HG03565 (cell line): ENCODE measurements around the gene RAB3GAP2.
A peak's percentile ranks its signal among the peaks of the same experiment; 100 is the strongest.
"Not testable (repeated sequence)": the region's sequence is repeated elsewhere in the genome, so short reads cannot be mapped to it uniquely, and the experiment has no call there.

ENCODE experiments used
- ATAC-seq: cut with Tn5 transposase; IDR thresholded peaks from one replicate; pipeline ENCODE4 v1.9.1; 2021; ENCODE audit warnings: mild to moderate bottlenecking, moderate library complexity; ENCODE audit not compliant: unreplicated experiment

The RAB3GAP2 gene

GRCh38 chr1:220272047-220272840, at the start of gene RAB3GAP2:
TSS of gene RAB3GAP2 (minus strand) at chr1:220272453. CDS start at chr1:220272337, 116 bp downstream.
- ATAC-seq = peak; percentile 97

GRCh38 chr1:220321758-220322157, 49.5 kb upstream of the RAB3GAP2 start:
- no peak for ATAC-seq

- ATAC-seq = no peak
These were observed 48.5 kb upstream of the RAB3GAP2 start for GRCh38 chr1:220320709-220321108.

GRCh38 chr1:220318673-220319072, 46.4 kb upstream of the RAB3GAP2 start:
- ATAC-seq = no peak

- no peak for ATAC-seq
These were observed 44.9 kb upstream of the RAB3GAP2 start for GRCh38 chr1:220317161-220317560.

GRCh38 chr1:220316305-220316704, 44.1 kb upstream of the RAB3GAP2 start:
- ATAC-seq = no peak

GRCh38 chr1:220315070-220315839, 43.0 kb upstream of the RAB3GAP2 start:
- ATAC-seq = no peak

GRCh38 chr1:220313576-220313975, 41.3 kb upstream of the RAB3GAP2 start:
- ATAC-seq = no peak

GRCh38 chr1:220310147-220310546, 37.9 kb upstream of the RAB3GAP2 start:
- not testable (repeated sequence) for ATAC-seq

- ATAC-seq = no peak
These were observed 35.4 kb upstream of the RAB3GAP2 start for GRCh38 chr1:220307607-220308006.

- ATAC-seq = no peak
These were observed 34.1 kb upstream of the RAB3GAP2 start for GRCh38 chr1:220306339-220306738.

GRCh38 chr1:220303871-220304270, 31.6 kb upstream of the RAB3GAP2 start:
- ATAC-seq = no peak

GRCh38 chr1:220301630-220302029, 29.4 kb upstream of the RAB3GAP2 start:
- ATAC-seq = no peak

GRCh38 chr1:220300442-220301121, 28.3 kb upstream of the RAB3GAP2 start:
- no peak for ATAC-seq

GRCh38 chr1:220299337-220299736, 27.1 kb upstream of the RAB3GAP2 start:
- ATAC-seq = no peak

GRCh38 chr1:220298470-220299205, 26.4 kb upstream of the RAB3GAP2 start:
- no peak for ATAC-seq

GRCh38 chr1:220296981-220297380, 24.7 kb upstream of the RAB3GAP2 start:
- no peak for ATAC-seq

GRCh38 chr1:220294846-220295301, 22.6 kb upstream of the RAB3GAP2 start:
- no peak for ATAC-seq

- no peak for ATAC-seq
These were observed 19.3 kb upstream of the RAB3GAP2 start for GRCh38 chr1:220291580-220291979.

- ATAC-seq = no peak
These were observed 18.0 kb upstream of the RAB3GAP2 start for GRCh38 chr1:220290140-220290761.
